AG08396 (cell line): ENCODE measurements around the gene GMPPA.
A peak's percentile ranks its signal among the peaks of the same experiment; 100 is the strongest.

Experiments used
- DNase-seq: peaks from one replicate; pipeline ENCODE4 v3.0.0; 2012; ENCODE audit warnings: low spot score, mixed read lengths

GMPPA gene

GRCh38 chr2:219506153-219506801 is 7.6 kb downstream of the GMPPA start:
- DNase-seq = no peak

GRCh38 chr2:219506802-219507526 is 8.3 kb downstream of the GMPPA start:
- DNase-seq = no peak

GRCh38 chr2:219507581-219508443 is 9.1 kb downstream of the GMPPA start:
- DNase-seq = no peak

GRCh38 chr2:219508444-219508734 is 9.7 kb downstream of the GMPPA start:
- DNase-seq = no peak

GRCh38 chr2:219508971-219509779 is 10.5 kb downstream of the GMPPA start:
- no peak for DNase-seq

- DNase-seq = peak; percentile 75
These were observed 11.3 kb downstream of the GMPPA start for GRCh38 chr2:219509780-219510511.

GRCh38 chr2:219510512-219511135 is 11.9 kb downstream of the GMPPA start:
- DNase-seq = no peak

GRCh38 chr2:219511547-219512325 is 13.0 kb downstream of the GMPPA start:
- DNase-seq = no peak

GRCh38 chr2:219512524-219513216 is 14.0 kb downstream of the GMPPA start:
- DNase-seq = no peak

GRCh38 chr2:219513787-219514186 is 15.1 kb downstream of the GMPPA start:
- no peak for DNase-seq

GRCh38 chr2:219514196-219514761 is 15.6 kb downstream of the GMPPA start, which contains the start of gene ASIC4:
Gene ASIC4, plus strand, starts transcription at chr2:219514482. Its CDS starts 243 bp downstream, at chr2:219514725.
- peak; percentile 52 for DNase-seq

- no peak for DNase-seq
These were observed 16.1 kb downstream of the GMPPA start for GRCh38 chr2:219514836-219515235.

GRCh38 chr2:219515874-219516629 is 17.4 kb downstream of the GMPPA start:
- no peak for DNase-seq

- no peak for DNase-seq
These were observed 18.2 kb downstream of the GMPPA start for GRCh38 chr2:219516888-219517287.

GRCh38 chr2:219517954-219518778 is 19.5 kb downstream of the GMPPA start:
- no peak for DNase-seq

GRCh38 chr2:219519526-219519916 is 20.8 kb downstream of the GMPPA start:
- no peak for DNase-seq

GRCh38 chr2:219520079-219520478 is 21.4 kb downstream of the GMPPA start:
- DNase-seq = no peak
